ENCODE results near the gene SLC6A13. TPM values are rescaled to one million over a fixed set of nuclear protein-coding genes. Genes with fewer than 3 reads are reported as not detected.

SLC6A13 gene
- total and polyA plus RNA-seq, 2 donors from 2014 or later, result 22.8 to 161 TPM

GRCh38 chr12:186006-186625 lies 76.5 kb downstream of the SLC6A13 start:
- H3K9ac ChIP-seq (ENCODE audit: low read length in 3 of 3), result no peak overlapping the region
- no peak overlapping the region for H3K4me3 ChIP-seq (ENCODE audit: low read length in 3 of 3)
- H3K27ac ChIP-seq (ENCODE audit: low read depth in 2 of 2, low read length in 2 of 2), result no peak overlapping the region
- intact Hi-C loops (cut with DNase I), result no loop called here
- TF ChIP-seq CTCF (IDR thresholded peaks at IDR 0.05; ENCODE audit: borderline replicate concordance, extremely low read depth, insufficient read depth), result no peak
- FAIRE-seq, result no peak
- no peak for DNase-seq
- no peaks in the 10 kb centered on the region for H3K27me3 ChIP-seq (ENCODE audit: control insufficient read depth, insufficient read depth, low read length)
- peaks cover 0 to 13% (median 0%) of the 10 kb centered on the region in 3 donors for H3K4me1 ChIP-seq (ENCODE audit: control insufficient read depth in 2 of 3, insufficient read depth in 2 of 3, low read depth in 1 of 3, low read length in 3 of 3)
- peaks cover 0 to 1% (median 0%) of the 10 kb centered on the region in 3 donors for H3K36me3 ChIP-seq (ENCODE audit: control insufficient read depth in 2 of 3, insufficient read depth in 3 of 3, low read length in 3 of 3)
- H3K9me3 ChIP-seq (ENCODE audit: control insufficient read depth in 2 of 3, insufficient read depth in 1 of 3, low read length in 3 of 3), result no peaks in the 10 kb centered on the region

GRCh38 chr12:185576-185955 lies 77.1 kb downstream of the SLC6A13 start:
- peaks cover 0 to 14% (median 0%) of the 10 kb centered on the region in 3 donors for H3K4me1 ChIP-seq (ENCODE audit: control insufficient read depth in 2 of 3, insufficient read depth in 2 of 3, low read depth in 1 of 3, low read length in 3 of 3)
- no peak overlapping the region for H3K9ac ChIP-seq (ENCODE audit: low read length in 3 of 3)
- intact Hi-C loops (cut with DNase I), result no loop called here
- H3K36me3 ChIP-seq (ENCODE audit: control insufficient read depth in 2 of 3, insufficient read depth in 3 of 3, low read length in 3 of 3), result no peaks in the 10 kb centered on the region
- no peaks in the 10 kb centered on the region for H3K27me3 ChIP-seq (ENCODE audit: control insufficient read depth, insufficient read depth, low read length)
- DNase-seq (no peak), FAIRE-seq (no peak)
- no peak overlapping the region for H3K27ac ChIP-seq (ENCODE audit: low read depth in 2 of 2, low read length in 2 of 2)
- H3K4me3 ChIP-seq (ENCODE audit: low read length in 3 of 3), result no peak overlapping the region
- H3K9me3 ChIP-seq (ENCODE audit: control insufficient read depth in 2 of 3, insufficient read depth in 1 of 3, low read length in 3 of 3), result no peaks in the 10 kb centered on the region
- TF ChIP-seq CTCF (IDR thresholded peaks at IDR 0.05; ENCODE audit: borderline replicate concordance, extremely low read depth, insufficient read depth), result no peak

DNA sequence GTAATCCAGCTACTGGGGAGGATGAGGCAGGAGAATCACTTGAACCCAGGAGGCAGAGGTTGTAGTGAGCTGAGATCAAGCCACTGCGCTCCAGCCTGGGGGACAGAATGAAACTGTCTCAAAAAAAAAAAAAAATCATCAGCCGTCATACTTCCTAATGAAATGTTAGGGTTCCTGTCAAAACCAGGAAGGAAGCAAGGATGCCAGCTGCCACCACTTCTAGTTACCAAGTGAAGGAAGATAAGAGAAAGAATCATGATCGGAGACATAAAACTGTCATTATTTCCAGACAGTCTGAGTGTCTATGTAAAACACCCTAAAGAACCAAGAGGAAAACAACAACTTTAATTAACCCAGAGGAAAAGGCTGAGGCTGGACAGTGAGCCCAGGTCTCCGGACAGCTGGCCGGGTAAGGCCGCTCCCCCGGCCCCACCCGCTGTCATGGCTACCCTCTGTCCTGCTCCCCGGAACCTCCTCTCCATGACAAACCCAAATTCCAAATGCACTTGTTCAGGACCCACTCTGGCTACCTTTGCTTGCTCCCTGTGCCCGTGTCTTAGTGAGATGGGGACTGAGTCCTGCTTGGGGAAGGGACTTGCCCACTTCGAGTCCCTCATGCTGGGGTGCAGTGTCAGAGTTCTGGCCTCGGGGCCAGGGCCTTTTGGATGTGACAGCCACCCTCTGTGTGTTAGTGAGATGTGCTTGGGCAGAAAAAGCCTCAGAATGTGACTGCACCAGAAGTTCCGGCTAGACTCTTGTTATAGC lies 77.6 kb downstream of the SLC6A13 start:
- Histone ChIP-seq H3K36me3 (ENCODE audit: control insufficient read depth in 2 of 3, insufficient read depth in 3 of 3, low read length in 3 of 3) (no peaks in the 10 kb centered on the region), H3K4me1 (ENCODE audit: control insufficient read depth in 2 of 3, insufficient read depth in 2 of 3, low read depth in 1 of 3, low read length in 3 of 3) (peaks cover 3 to 16% (median 4%) of the 10 kb centered on the region in 3 donors), H3K9ac (ENCODE audit: low read length in 3 of 3) (no peak overlapping the region), H3K27me3 (ENCODE audit: control insufficient read depth, insufficient read depth, low read length) (no peaks in the 10 kb centered on the region), H3K9me3 (ENCODE audit: control insufficient read depth in 2 of 3, insufficient read depth in 1 of 3, low read length in 3 of 3) (no peaks in the 10 kb centered on the region), H3K4me3 (ENCODE audit: low read length in 3 of 3) (no peak overlapping the region), H3K27ac (ENCODE audit: low read depth in 2 of 2, low read length in 2 of 2) (no peak overlapping the region)
- no peak for TF ChIP-seq CTCF (IDR thresholded peaks at IDR 0.05; ENCODE audit: borderline replicate concordance, extremely low read depth, insufficient read depth)
- DNase-seq (no peak), FAIRE-seq (no peak)
- intact Hi-C loops (cut with DNase I), result no loop called here
